DLD1 (cell line): ENCODE measurements around the gene TBR1.

Experiments used
- in situ Hi-C: cut with HindIII; loops from 2 replicates; pipeline ENCODE4 v1.10.0; 2017; ENCODE audit warnings: low sequenced_read_pairs

TBR1 gene

DNA sequence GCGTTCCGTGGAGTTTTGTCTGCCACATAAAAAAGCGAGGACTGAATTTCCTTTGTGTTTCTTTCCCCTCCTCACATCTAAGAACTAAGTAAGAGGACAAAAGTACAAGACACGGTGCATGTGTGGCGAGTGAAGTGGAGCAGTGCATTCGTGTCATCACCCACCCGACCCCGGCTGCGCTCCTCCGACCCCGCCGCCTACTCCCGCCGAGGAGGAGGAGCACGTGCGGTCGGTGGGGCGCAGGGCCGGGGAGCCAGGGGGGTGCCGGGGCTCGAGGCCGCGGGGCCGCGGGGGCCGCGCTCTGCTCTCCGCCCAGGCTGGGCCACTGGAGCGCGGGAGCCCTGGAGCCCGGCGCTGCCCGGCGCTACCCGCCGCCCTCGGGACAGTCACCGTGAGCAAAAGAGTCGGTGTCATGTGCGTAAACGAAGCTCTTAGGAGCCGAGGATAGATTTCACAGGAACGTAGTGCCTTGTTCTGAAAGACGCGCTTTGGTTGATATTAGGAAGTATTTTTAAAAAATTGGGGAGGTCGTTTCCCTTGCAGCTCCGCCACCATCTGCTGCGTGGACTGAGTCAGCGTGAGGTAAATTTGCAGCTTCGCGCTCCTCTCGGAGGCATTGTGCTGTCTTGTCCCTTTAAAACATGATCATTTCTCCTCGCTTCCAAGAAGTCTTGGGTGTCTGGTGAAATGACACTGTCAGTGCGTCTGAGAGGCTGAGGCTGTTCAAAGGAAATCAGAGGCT, 11.0 kb downstream of the TBR1 start:
- in situ Hi-C loops = no loop called here

DNA sequence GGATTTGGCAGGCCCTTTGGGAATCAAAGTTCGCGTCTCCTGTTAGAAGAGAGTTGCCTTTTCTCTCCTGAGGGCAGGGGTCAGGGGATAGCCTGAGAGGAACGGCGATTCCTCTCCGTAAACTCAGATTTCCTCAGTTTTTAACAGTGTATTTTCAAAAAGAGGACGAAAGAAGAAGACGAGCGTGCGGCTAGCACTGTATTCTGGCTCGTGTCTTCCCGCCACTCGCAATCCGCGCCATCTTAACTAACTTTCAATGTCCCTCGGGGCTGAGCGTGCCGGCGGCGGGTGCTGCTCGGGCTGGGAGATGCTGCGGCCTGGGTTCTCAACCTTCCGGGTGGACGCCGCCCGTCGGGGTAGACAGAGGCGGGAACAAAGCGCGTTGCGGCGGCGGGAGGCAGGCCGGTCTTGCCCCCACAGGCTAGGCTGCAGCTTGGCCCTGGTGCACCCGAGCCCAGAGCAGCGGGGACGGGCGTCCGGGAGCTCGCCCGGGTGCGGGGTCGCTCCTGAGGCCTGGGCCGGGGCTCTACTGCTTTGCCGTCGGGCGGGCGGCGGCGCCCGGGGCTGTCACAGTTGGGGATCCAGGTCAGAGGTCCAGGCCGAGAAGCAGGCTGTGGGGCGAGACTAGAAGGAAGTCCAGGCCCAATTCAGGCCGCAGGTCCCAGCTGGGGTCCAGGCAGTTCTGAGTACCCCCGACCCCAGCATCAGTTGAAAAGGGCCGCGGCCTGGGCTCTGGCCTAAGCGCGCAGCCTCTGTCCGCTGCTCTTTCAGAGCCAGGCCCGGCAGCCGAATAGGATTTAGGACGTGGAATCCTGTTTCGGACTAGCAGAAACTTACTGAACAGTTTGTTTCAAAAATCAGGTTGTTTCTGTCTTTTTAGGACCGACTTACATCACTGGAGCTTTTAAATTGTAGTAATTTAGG, 11.8 kb downstream of the TBR1 start:
- in situ Hi-C loops = no loop called here

GRCh38 chr2:161430386-161430785, 14.3 kb downstream of the TBR1 start:
- in situ Hi-C loops = no loop called here

- in situ Hi-C loops = no loop called here
Measured at GRCh38 chr2:161432107-161432506, 16.0 kb downstream of the TBR1 start.

GRCh38 chr2:161434118-161434517, 18.0 kb downstream of the TBR1 start:
- in situ Hi-C loops = no loop called here

GRCh38 chr2:161436411-161436810, 20.3 kb downstream of the TBR1 start:
- in situ Hi-C loops = no loop called here

- in situ Hi-C loops = no loop called here
Measured at GRCh38 chr2:161438598-161438997, 22.5 kb downstream of the TBR1 start.

DNA sequence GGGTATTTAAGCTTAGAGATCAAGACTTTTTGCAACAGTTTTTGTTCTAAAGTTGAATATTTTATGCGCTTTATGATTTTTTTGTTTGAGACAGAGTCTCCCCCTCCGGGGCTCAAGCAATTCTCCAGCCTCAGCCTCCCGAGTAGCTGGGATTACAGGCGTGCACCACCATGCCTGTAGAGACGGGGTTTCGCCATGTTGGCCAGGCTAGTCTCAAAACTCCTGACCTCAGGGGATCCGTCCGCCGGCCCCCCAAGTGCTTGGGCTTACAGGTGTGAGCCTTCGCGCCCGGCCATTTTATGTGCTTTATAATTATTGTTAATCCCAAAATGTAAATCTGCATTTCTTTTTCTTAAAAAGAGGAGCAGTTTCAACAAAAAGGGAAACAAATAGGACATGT, 29.0 kb downstream of the TBR1 start:
- in situ Hi-C loops = no loop called here

- in situ Hi-C loops = no loop called here
Measured at GRCh38 chr2:161448431-161448830, 32.3 kb downstream of the TBR1 start.

DNA sequence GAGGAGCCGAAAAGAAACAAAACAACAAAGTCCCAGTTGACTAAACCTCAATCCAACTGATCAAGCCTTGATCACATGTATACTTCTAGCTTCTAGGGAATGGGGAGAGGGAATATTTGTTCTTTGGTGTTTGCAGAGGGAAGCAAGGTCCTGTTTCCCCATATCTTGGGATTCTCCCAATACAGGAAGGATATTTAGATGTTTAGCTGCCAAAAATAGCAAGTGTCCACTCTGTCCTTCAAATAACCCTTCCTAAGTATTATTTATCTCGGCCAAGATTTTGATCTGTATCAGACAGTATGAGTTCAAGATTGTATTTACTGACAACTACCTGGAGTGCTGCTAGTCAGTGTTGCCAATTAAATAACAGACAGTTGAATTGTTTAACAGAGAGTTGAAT, 55.5 kb downstream of the TBR1 start:
- in situ Hi-C loops = no loop called here

- in situ Hi-C loops = no loop called here
Measured at GRCh38 chr2:161474920-161475319, 58.8 kb downstream of the TBR1 start.
